NCI-H1105 (cell line): ENCODE measurements around the gene TCP11L2.

Source experiments
- DNase-seq: peaks from one replicate; lab custom pipeline; 2025; lab: John Stamatoyannopoulos, UW

The TCP11L2 gene

GRCh38 chr12:106302401-106303201 lies at the start of gene TCP11L2:
TSS of gene TCP11L2 (plus strand) at chr12:106302733. CDS start at chr12:106311076, 8,343 bp downstream.
- DNase-seq = peak; percentile 71

GRCh38 chr12:106254724-106255123 lies 47.8 kb upstream of the TCP11L2 start:
- no peak for DNase-seq

- no peak for DNase-seq
Measured at GRCh38 chr12:106255493-106255892, 47.0 kb upstream of the TCP11L2 start.

- no peak for DNase-seq
Measured at GRCh38 chr12:106255952-106256351, 46.6 kb upstream of the TCP11L2 start.

GRCh38 chr12:106256524-106256923 lies 46.0 kb upstream of the TCP11L2 start:
- DNase-seq = no peak

- no peak for DNase-seq
Measured at GRCh38 chr12:106258226-106258625, 44.3 kb upstream of the TCP11L2 start.

GRCh38 chr12:106258935-106259334 lies 43.6 kb upstream of the TCP11L2 start:
- no peak for DNase-seq

- no peak for DNase-seq
Measured at GRCh38 chr12:106265116-106265515, 37.4 kb upstream of the TCP11L2 start.

- DNase-seq = no peak
Measured at GRCh38 chr12:106267535-106267934, 35.0 kb upstream of the TCP11L2 start.

GRCh38 chr12:106269150-106269771 lies 33.3 kb upstream of the TCP11L2 start:
- DNase-seq = no peak

- DNase-seq = no peak
Measured at GRCh38 chr12:106271575-106272505, 30.7 kb upstream of the TCP11L2 start.

- no peak for DNase-seq
Measured at GRCh38 chr12:106273491-106273890, 29.0 kb upstream of the TCP11L2 start.

GRCh38 chr12:106274012-106274411 lies 28.5 kb upstream of the TCP11L2 start:
- DNase-seq = no peak

GRCh38 chr12:106274575-106275121 lies 27.9 kb upstream of the TCP11L2 start:
- no peak for DNase-seq

- DNase-seq = no peak
Measured at GRCh38 chr12:106275458-106275857, 27.1 kb upstream of the TCP11L2 start.

- no peak for DNase-seq
Measured at GRCh38 chr12:106276032-106276740, 26.3 kb upstream of the TCP11L2 start.

GRCh38 chr12:106280106-106280505 lies 22.4 kb upstream of the TCP11L2 start:
- DNase-seq = no peak

GRCh38 chr12:106281056-106281782 lies 21.3 kb upstream of the TCP11L2 start:
- no peak for DNase-seq

- no peak for DNase-seq
Measured at GRCh38 chr12:106281804-106282203, 20.7 kb upstream of the TCP11L2 start.

- DNase-seq = peak; percentile 27
Measured at GRCh38 chr12:106282457-106283097, 20.0 kb upstream of the TCP11L2 start.
